GM12878 (cell line): ENCODE data around the gene TMEM127. TPM values are rescaled to one million over a fixed set of nuclear protein-coding genes. Genes with fewer than 3 reads are reported as not detected.
A peak's percentile ranks its signal among the peaks of the same experiment; 100 is the strongest.

Experiments
- ATF7 ChIP-seq: fragments of 450-650 bp; IDR thresholded peaks from 2 replicates; pipeline ENCODE4 v1.6.1; 2016; ENCODE audit warnings: low read depth, mild to moderate bottlenecking
- BCL3 ChIP-seq: IDR thresholded peaks from 2 replicates; pipeline ENCODE4 v1.6.1; 2011; ENCODE audit warnings: borderline replicate concordance, low read depth, mild to moderate bottlenecking, moderate library complexity, low read length; ENCODE audit not compliant: insufficient read depth, poor library complexity, severe bottlenecking
- BCLAF1 ChIP-seq: fragments of 450-650 bp; IDR thresholded peaks from 2 replicates; pipeline ENCODE4 v1.6.1; 2017; ENCODE audit warnings: antibody characterized with exemption, mild to moderate bottlenecking, moderate library complexity
- DPF2 ChIP-seq: fragments of 450-650 bp; IDR thresholded peaks from 2 replicates; pipeline ENCODE4 v1.6.1; 2017; ENCODE audit warnings: mild to moderate bottlenecking
- E4F1 ChIP-seq: fragments of 450-650 bp; IDR thresholded peaks from 2 replicates; pipeline ENCODE4 v1.6.1; 2018; ENCODE audit warnings: borderline replicate concordance, mild to moderate bottlenecking; ENCODE audit not compliant: partially characterized antibody
- ELK1 ChIP-seq: IDR thresholded peaks from 2 replicates; pipeline ENCODE4 v1.6.1; 2012; ENCODE audit warnings: low read depth, low read length, improper control_type of control experiment
- ESRRA ChIP-seq: IDR thresholded peaks from 2 replicates; pipeline ENCODE4 v1.6.1; 2012; ENCODE audit warnings: mild to moderate bottlenecking, low read length, improper control_type of control experiment
- FOS ChIP-seq: IDR thresholded peaks from 3 replicates; pipeline ENCODE4 v1.6.1; 2011; ENCODE audit warnings: borderline replicate concordance; ENCODE audit not compliant: insufficient read length; ENCODE audit errors: extremely low read depth
- HDAC2 ChIP-seq: fragments of 200-600 bp; sonication (generic); IDR thresholded peaks from 2 replicates; pipeline ENCODE4 v1.6.1; 2017
- NR2C2 ChIP-seq: IDR thresholded peaks from 2 replicates; pipeline ENCODE4 v1.6.1; 2011; ENCODE audit warnings: borderline replicate concordance, low read depth; ENCODE audit not compliant: control insufficient read depth, insufficient read length
- SMAD5 ChIP-seq: IDR thresholded peaks from 2 replicates; pipeline ENCODE4 v1.6.1; 2016; ENCODE audit warnings: antibody characterized with exemption, low read depth
- SMARCA5 ChIP-seq: fragments of 450-650 bp; IDR thresholded peaks from 2 replicates; pipeline ENCODE4 v1.6.1; 2017; ENCODE audit warnings: mild to moderate bottlenecking
- SREBF2 ChIP-seq: IDR thresholded peaks from 2 replicates; pipeline ENCODE4 v1.6.1; 2012; ENCODE audit warnings: mild to moderate bottlenecking, low read length
- USF1 ChIP-seq: IDR thresholded peaks from 2 replicates; pipeline ENCODE4 v1.6.1; 2011; ENCODE audit warnings: borderline replicate concordance, low read depth, mild to moderate bottlenecking, moderate library complexity, mixed read lengths, low read length; ENCODE audit not compliant: insufficient read depth; ENCODE audit errors: extremely low read length
- USF2 ChIP-seq: IDR thresholded peaks from 2 replicates; pipeline ENCODE4 v1.6.1; 2011; ENCODE audit warnings: low read depth, low read length, improper control_type of control experiment, borderline replicate concordance
- YBX1 ChIP-seq: fragments of 450-650 bp; IDR thresholded peaks from 2 replicates; pipeline ENCODE4 v1.6.1; 2016; ENCODE audit warnings: antibody characterized with exemption
- polyA plus RNA-seq, 11 experiments: library from polyadenylated mRNA; depleted of rRNA in 4 of 11; unstranded in 6 of 11; stranded (reverse) in 5 of 11; fragments of >200 nt; fragmentation: Nextera tagmentation in 4 of 11; fragmentation: Illumina TruSeq in 1 of 11; extraction: Ambion mirVana in 4 of 11; extraction: Trizol in 1 of 11; gene quantifications; 1 replicate in 1 of 11; 2 replicates in 10 of 11; pipeline versions ENCODE4 v1.2.1 to v1.2.3, GENCODE V29; 2011 to 2016; ENCODE audit warnings: inconsistent platforms in 2 of 11, missing spikeins in 2 of 11, low read depth in 1 of 11
- total RNA-seq, 4 experiments: library from RNA; depleted of rRNA in 3 of 4; stranded (reverse); fragments of >200 nt in 3 of 4; fragmentation: Illumina TruSeq in 1 of 4; extraction: Trizol in 1 of 4; gene quantifications; 2 replicates each; pipeline versions ENCODE4 v1.2.1 to v1.2.3, GENCODE V29; 2013 to 2021

The TMEM127 gene
- total and polyA plus RNA-seq, 10 of the 15 experiments (the other 5 are each of a cell fraction or from before 2014, with no cell fraction given): 2.6 to 27.2 (median 17.7) TPM

GRCh38 chr2:96265840-96266679 is at the start of gene TMEM127, which contains the start of gene CIAO1 (continued):
- TF ChIP-seq ELK1: peak; percentile 79
- TF ChIP-seq SREBF2: 0 out of 2 replicates have a peak, but pooled peaks have one; percentile 14
- TF ChIP-seq HDAC2: no peak
- TF ChIP-seq SMARCA5: peak; percentile 73
- TF ChIP-seq USF2: no peak
- peak; percentile 79 for TF ChIP-seq DPF2
- TF ChIP-seq BCL3: no peak
- no peak for TF ChIP-seq NR2C2
- TF ChIP-seq ESRRA: peak; percentile 64; the same call in 1 of the 2 replicates
- TF ChIP-seq YBX1: no peak
- TF ChIP-seq SMAD5: peak; percentile 60
- TF ChIP-seq E4F1: peak; percentile 87
- no peak for TF ChIP-seq FOS
- no peak for TF ChIP-seq BCLAF1
- TF ChIP-seq ATF7: no peak; the same call in none of the 2 replicates
- no peak for TF ChIP-seq USF1
